Measurements from ENCODE around the gene ZFP92.

DNA sequence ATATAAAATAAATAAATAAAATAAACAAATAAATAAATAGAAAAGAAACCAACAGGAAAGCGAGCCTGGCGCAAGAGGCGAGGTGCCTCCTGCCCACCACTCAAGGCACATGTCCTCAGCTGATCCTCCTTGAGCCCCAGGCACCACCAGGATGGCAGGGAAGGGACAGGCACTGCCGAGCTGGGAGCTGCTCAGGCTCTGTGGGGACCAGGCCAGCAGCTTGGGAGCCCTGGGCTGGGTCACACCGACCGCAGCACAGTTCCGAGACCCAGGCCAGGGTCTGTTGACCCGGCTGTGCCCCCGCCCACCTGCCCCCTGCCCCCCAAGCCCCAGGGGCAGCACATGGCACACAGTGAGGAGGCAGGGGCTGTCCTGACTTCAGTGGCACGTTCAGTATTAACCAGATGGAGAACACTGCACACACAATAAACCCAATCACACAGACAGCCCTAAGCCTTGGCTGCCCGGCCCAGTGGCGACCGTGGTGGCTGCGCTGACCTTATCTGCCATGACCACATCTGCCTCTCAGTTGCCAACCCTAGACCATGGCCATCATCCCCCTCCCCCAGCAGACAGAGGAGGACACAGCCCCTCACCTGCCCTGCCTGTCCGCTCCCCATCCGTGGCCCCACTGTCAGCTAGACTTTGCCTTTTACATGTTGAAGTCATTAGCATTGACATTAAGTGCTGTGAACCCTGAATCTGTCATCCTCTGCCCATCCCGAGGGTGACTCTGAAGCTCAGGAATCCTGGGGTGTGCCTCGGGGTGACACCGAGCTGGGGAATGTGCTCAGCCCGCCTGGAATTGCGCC lies 37.5 kb downstream of the ZFP92 start:
- TF ChIP-seq, protein P1, sequence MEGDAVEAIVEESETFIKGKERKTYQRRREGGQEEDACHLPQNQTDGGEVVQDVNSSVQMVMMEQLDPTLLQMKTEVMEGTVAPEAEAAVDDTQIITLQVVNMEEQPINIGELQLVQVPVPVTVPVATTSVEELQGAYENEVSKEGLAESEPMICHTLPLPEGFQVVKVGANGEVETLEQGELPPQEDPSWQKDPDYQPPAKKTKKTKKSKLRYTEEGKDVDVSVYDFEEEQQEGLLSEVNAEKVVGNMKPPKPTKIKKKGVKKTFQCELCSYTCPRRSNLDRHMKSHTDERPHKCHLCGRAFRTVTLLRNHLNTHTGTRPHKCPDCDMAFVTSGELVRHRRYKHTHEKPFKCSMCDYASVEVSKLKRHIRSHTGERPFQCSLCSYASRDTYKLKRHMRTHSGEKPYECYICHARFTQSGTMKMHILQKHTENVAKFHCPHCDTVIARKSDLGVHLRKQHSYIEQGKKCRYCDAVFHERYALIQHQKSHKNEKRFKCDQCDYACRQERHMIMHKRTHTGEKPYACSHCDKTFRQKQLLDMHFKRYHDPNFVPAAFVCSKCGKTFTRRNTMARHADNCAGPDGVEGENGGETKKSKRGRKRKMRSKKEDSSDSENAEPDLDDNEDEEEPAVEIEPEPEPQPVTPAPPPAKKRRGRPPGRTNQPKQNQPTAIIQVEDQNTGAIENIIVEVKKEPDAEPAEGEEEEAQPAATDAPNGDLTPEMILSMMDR (IDR thresholded peaks at IDR 0.05; ENCODE audit: borderline replicate concordance, extremely low read depth, low read length, poor library complexity, severe bottlenecking): no peak
- TF ChIP-seq EZH2 (IDR thresholded peaks at IDR 0.05; ENCODE audit: borderline replicate concordance, low read depth, low read length, severe bottlenecking): no peak
